Activated CD4-positive, alpha-beta T cell treated with anti-CD3 and anti-CD28 coated beads for 36 hours (primary cell): ENCODE data around the gene PARN. TPM values are rescaled to one million over a fixed set of nuclear protein-coding genes. Genes with fewer than 3 reads are reported as not detected.
A peak's percentile ranks its signal among the peaks of the same experiment; 100 is the strongest.

ENCODE experiments used
- ATAC-seq: fragments of 200-7000 bp; cut with Tn5 transposase; one replicate; pipeline ENCODE4 v1.10.0; 2021; ENCODE audit warnings: mild to moderate bottlenecking, moderate library complexity
- CTCF ChIA-PET: fragments of 350-600 bp; sonication (Branson Sonifier 250); formaldehyde crosslinking; loops from one replicate; lab custom pipeline; 2021; ENCODE audit warnings: antibody characterized with exemption; lab: Charles Lee
- POLR2A ChIA-PET: fragments of 350-600 bp; sonication (Branson Sonifier 250); formaldehyde crosslinking; loops from one replicate; lab custom pipeline; 2021; ENCODE audit warnings: antibody characterized with exemption, inconsistent platforms; lab: Charles Lee
- DNase-seq: peaks from one replicate; pipeline ENCODE4 v3.0.0-alpha.2; 2020
- H3K27ac Mint-ChIP-seq: one replicate; pipeline ENCODE4 v1.8.0; 2021; ENCODE audit warnings: mixed read lengths
- H3K27me3 Mint-ChIP-seq: one replicate; pipeline ENCODE4 v1.8.0; 2021; ENCODE audit warnings: mixed read lengths
- H3K36me3 Mint-ChIP-seq: one replicate; pipeline ENCODE4 v1.8.0; 2021; ENCODE audit warnings: low read depth, mixed read lengths
- H3K4me1 Mint-ChIP-seq: one replicate; pipeline ENCODE4 v1.8.0; 2021; ENCODE audit warnings: mixed read lengths
- H3K4me3 Mint-ChIP-seq: one replicate; pipeline ENCODE4 v1.8.0; 2021; ENCODE audit warnings: mild to moderate bottlenecking, moderate library complexity, mixed read lengths
- H3K9me3 Mint-ChIP-seq: one replicate; pipeline ENCODE4 v1.8.0; 2021; ENCODE audit warnings: low read depth, mixed read lengths
- intact Hi-C, 2 experiments: fragments of 100-400 bp; cut with DNase I in 1 of 2; cut with micrococcal nuclease in 1 of 2; formaldehyde crosslinking; loops; one replicate each; pipeline versions ENCODE4 v1.14.2 to v1.15.1; 2022 to 2024; cut with DNase I, micrococcal nuclease
- total RNA-seq, 2 experiments: library from RNA; stranded (reverse); gene quantifications; one replicate each; pipeline ENCODE4 v1.2.3, GENCODE V29; 2021

Gene PARN, protein sequence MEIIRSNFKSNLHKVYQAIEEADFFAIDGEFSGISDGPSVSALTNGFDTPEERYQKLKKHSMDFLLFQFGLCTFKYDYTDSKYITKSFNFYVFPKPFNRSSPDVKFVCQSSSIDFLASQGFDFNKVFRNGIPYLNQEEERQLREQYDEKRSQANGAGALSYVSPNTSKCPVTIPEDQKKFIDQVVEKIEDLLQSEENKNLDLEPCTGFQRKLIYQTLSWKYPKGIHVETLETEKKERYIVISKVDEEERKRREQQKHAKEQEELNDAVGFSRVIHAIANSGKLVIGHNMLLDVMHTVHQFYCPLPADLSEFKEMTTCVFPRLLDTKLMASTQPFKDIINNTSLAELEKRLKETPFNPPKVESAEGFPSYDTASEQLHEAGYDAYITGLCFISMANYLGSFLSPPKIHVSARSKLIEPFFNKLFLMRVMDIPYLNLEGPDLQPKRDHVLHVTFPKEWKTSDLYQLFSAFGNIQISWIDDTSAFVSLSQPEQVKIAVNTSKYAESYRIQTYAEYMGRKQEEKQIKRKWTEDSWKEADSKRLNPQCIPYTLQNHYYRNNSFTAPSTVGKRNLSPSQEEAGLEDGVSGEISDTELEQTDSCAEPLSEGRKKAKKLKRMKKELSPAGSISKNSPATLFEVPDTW
- total RNA-seq = 10 to 100 TPM; 46.4 to 64.1 TPM

DNA sequence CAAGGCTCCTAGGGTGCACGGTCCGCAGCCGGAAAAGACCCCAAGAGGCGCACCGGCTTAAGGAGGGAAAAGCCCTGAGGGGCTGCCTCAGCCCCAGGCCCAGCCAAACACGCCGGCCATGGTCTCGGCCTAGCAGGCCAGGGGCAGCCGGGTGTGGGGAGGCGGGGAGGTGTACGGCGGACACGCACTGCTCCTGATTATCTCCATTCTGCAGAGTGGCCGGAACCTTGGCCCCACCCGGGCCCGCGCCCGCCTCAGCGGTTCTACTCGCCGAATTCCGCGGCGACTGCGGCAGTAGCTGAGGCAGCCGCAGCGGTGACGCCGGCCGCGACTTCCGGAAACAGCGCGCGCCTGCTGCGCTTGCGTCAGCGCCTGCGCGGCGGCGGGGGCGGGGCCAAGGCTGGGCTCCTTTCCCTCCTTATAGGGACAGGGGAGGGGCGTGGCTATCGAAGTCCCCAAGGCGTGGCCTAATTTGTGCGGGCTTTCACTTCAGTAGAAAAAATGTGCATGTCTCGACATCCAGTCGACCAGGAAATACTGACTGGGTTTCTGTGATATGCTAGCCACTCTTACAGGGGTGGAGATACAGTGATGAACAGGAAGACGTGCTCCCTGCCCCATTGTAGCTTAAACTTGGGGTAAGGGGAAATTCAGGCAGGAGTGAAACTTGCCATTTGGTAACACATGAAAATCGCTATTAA lies at the start of gene PARN:
Gene PARN (minus strand): TSS at position 342 of the 701 bp plus-strand sequence. CDS start 135 bp downstream, at position 207.
- intact Hi-C loops = loop anchor here (1.0 to 10.0 kb wide), 11 partner anchors 275 to 1325 kb away; partner anchors contain the start of genes NTAN1 (in 2 of the 2), CEP20 (in 1 of the 2), ERCC4 (in 1 of the 2) and MARF1 (in 1 of the 2)
- CTCF ChIA-PET = interaction anchor here (0.7 kb wide), 1 partner anchor 710 kb away, joined by 4 read pairs; the partner anchor contains the start of gene ERCC4

DNA sequence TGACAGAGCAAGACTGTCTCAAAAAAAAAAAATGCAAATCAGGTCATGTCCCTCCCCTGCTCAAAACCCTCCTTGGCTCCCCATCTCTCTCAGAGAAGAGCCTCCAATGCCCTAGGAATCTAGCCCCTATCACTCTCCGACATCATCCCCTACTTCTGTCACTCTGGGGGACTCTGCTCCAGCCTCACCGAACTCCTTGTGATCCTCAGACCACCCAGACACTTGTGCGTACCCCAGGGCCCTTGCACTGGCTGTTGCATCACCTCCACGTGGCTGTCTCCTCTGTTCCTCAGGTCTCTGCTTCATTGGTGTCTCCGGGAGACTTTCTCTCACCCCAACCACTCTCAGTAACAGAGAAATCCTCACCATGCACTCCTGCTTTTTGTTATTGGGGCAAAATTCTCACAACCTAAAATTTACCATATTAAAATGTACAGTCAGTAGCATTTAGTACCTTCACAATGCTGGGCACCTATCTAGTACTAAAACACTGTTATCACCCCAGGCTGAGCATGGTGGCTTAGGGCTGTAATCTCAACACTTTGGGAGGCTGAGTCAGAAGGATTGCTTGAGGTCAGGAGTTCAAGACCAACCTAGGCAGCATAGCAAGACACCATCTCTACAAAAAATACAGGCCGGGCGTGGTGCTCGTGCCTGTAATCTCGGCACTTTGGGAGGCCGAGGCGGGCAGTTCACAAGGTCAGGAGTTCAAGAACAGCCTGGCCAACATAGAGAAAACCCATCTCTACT lies 48.9 kb upstream of the PARN start:
- H3K9me3 Mint-ChIP-seq = no peaks in the 10 kb centered on the region
- ATAC-seq (no peak), DNase-seq (no peak)
- no peaks in the 10 kb centered on the region for H3K36me3 Mint-ChIP-seq
- ChIA-PET POLR2A (no interaction called here), CTCF (no interaction called here)
- intact Hi-C loops = no loop called here
- H3K27me3 Mint-ChIP-seq = peaks cover 6% of the 10 kb centered on the region
- no peak overlapping the region for H3K4me3 Mint-ChIP-seq
- no peaks in the 10 kb centered on the region for H3K4me1 Mint-ChIP-seq
- no peak overlapping the region for H3K27ac Mint-ChIP-seq

More for the DNA sequence above, at the start of gene PARN:
- ATAC-seq (peak; percentile 68), DNase-seq (peak; percentile 99)
- Mint-ChIP-seq H3K27ac (peak within 1 kb of the TSS; percentile 99), H3K9me3 (no peaks in the 10 kb centered on the region), H3K4me3 (peak within 1 kb of the TSS; percentile 92), H3K4me1 (peaks cover 38% of the 10 kb centered on the region), H3K27me3 (no peaks in the 10 kb centered on the region), H3K36me3 (peaks cover 30% of the 10 kb centered on the region)
- POLR2A ChIA-PET = no interaction called here

DNA sequence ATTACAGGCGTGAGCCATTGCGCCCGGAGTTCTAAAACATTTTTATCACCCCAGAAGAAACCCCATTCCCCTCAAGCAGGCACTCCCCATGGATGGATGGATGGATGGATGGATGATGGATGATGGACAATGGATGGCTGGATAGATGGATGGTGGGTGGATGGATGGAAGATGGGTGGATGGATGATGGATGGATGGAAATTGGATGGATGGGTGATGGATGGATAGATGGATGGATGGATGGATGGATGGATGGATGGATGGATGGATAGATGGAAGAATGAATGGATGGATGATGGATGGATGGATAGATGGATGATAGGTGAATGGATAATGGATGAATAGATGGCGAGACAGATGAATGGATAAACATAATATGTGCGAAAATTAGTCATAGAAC lies 47.6 kb upstream of the PARN start:
- Mint-ChIP-seq H3K4me1 (peaks cover under 1% of the 10 kb centered on the region), H3K27me3 (peaks cover 6% of the 10 kb centered on the region), H3K4me3 (no peak overlapping the region), H3K27ac (no peak overlapping the region), H3K9me3 (no peaks in the 10 kb centered on the region), H3K36me3 (no peaks in the 10 kb centered on the region)
- ChIA-PET CTCF (no interaction called here), POLR2A (no interaction called here)
- ATAC-seq (no peak), DNase-seq (no peak)
- intact Hi-C loops = no loop called here

DNA sequence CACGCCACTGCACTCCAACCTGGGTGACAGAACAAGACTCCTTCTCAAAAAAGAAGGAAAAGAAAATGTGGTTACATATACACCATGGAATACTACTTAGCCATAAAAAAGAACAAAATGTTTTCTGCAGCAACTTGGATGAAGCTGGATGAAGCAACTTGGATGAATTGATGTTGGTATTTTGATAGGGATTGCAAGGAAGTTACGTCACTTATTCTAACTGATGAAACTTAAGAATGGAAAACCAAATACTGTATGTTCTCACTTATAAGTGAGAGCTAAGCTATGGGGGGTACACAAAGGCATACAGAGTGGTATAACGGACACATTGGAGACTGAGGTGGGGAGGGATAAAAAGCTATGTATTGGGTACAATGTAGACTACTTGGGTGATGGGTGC lies 46.6 kb upstream of the PARN start:
- POLR2A ChIA-PET = no interaction called here
- Mint-ChIP-seq H3K27ac (no peak overlapping the region), H3K4me3 (no peak overlapping the region), H3K4me1 (peaks cover 9% of the 10 kb centered on the region), H3K36me3 (peaks cover 2% of the 10 kb centered on the region), H3K27me3 (peaks cover 6% of the 10 kb centered on the region), H3K9me3 (no peaks in the 10 kb centered on the region)
- intact Hi-C loops = no loop called here
- DNase-seq (no peak), ATAC-seq (no peak)
- CTCF ChIA-PET = interaction anchor here (0.6 kb wide), 1 partner anchor 23 kb away, joined by 3 read pairs; no protein-coding TSS in a partner anchor

DNA sequence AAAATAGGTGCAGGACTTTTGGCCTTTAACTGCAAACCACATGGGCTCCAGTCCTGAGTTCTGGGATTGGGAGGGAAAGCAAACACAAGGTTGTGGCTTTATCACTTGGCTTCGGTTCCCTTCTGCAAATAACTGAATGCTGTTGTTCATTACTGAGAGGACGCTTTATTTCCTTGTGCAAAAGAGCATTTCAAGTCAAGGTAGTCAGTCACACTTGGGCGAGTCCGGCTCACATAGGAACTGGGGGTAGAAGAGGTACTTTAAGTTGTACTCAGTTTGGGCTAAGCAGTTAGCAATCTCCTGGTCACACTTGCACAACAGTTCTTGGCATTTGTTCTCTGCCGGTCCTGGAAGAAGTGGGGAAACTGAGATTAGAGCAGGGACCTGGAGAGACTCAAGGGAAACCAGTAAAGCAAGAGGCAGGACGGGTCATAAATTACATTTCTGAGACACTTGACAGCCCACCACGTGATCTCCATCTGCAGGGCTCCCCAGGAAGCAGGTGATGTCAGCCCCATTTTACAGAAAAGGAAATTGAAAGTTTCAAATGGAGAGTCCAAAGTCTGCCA lies 42.4 kb upstream of the PARN start:
- Mint-ChIP-seq H3K9me3 (no peaks in the 10 kb centered on the region), H3K27ac (peak overlapping the region; percentile 55), H3K4me3 (no peak overlapping the region), H3K36me3 (peaks cover 20% of the 10 kb centered on the region), H3K27me3 (no peaks in the 10 kb centered on the region), H3K4me1 (peaks cover 9% of the 10 kb centered on the region)
- ATAC-seq (peak; percentile 42), DNase-seq (peak; percentile 9)
- ChIA-PET POLR2A (no interaction called here), CTCF (no interaction called here)
- intact Hi-C loops = no loop called here

DNA sequence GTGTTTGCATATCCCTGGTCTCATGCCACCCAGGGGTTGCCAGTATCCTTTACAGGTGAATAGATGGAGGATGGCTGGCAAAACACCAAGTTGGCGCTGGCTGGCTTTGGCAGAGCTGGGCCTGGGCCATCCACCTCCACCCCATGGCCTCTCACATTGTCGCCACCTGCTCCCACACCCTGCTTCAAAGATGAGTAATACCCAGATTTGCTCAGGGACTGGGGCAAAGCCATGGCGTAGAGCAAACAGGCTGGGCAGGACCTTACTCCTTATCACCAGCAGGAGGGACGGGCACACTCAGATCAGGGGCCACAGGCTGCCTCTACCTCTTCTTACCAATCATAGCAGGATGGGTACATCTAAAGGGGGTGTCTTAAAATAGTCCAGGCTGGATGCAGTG lies 39.7 kb upstream of the PARN start:
- H3K4me1 Mint-ChIP-seq = peaks cover 9% of the 10 kb centered on the region
- H3K36me3 Mint-ChIP-seq = peaks cover 37% of the 10 kb centered on the region
- no peak overlapping the region for H3K4me3 Mint-ChIP-seq
- H3K9me3 Mint-ChIP-seq = no peaks in the 10 kb centered on the region
- ChIA-PET POLR2A (interaction anchor here (0.5 kb wide), 1 partner anchor 26 kb away, joined by 3 read pairs; no protein-coding TSS in a partner anchor), CTCF (no interaction called here)
- H3K27ac Mint-ChIP-seq = no peak overlapping the region
- ATAC-seq (peak; percentile 53), DNase-seq (peak; percentile 10)
- intact Hi-C loops = no loop called here
- H3K27me3 Mint-ChIP-seq = no peaks in the 10 kb centered on the region

DNA sequence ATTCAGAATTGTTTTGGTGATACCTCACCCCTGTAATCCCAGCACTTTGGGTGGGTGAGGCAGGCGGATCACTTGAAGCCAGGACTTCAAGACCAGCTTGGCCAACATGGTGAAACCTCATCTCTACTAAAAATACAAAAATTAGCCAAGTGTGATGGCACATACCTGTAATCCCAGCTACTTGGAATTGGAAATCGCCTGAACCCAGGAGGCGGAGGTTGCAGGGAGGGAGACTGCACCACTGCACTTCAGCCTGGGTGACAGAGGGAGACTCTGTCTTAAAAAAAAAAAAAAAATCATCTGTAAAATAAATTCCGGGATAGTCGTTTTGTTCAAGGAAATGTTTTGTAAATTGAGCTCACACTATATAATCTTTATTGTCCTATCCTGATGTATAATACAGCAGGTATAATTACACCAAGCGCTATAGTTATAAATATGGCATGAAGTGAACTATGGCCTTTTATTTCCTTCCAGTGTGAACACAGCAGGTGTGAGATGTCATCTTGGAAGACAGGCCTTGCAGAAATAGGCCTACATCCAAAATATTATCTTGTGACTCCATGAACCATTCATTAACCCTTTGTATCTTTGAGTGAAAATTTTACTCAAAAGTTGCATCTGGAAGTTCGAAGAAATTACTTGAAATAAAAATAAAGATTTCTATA lies 38.6 kb upstream of the PARN start:
- H3K4me1 Mint-ChIP-seq = peaks cover 9% of the 10 kb centered on the region

DNA sequence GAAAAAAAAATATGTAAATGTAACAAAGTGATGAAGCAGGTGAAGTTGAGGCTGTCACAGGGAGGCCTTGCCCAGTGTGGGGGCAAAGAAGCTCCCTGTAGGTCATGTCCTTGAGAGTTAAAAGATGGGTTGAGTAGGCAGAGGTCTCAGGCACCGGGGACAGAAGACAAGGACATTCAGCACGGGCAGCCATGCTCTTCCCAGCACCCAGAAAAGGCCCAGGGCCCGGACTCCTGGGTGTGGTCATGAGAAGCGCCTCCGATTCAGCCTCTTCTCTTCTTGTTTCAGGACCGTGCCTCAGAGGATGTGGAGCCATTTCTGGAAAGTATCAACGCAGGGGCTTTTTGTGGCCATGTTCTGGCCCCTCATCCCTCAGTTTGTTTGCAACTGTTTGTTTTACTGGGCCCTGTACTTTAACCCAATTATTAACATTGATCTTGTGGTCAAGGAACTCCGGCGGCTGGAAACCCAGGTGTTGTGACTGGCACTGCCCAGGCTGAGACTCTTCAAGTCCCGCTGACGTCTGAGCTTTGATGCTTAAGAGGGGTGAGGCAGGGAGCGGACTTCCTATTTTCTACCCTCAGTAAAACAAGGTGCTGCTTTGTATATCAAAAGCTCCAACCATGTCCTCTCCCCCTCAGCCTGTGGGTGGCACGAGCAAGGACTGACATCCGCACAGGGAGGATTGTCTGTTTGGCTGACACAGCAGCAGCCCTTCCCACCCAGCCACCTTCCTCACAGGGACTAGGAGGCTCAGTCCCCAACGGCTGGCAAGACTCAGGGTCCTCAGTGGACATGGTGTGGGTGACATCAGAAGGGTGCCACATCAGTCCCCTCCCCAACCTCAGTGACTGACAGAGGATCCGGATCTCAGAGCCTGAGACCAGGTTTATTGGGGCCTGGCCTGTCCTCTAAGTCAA lies 37.5 kb upstream of the PARN start:
- Mint-ChIP-seq H3K4me3 (no peak overlapping the region), H3K27me3 (no peaks in the 10 kb centered on the region), H3K4me1 (peaks cover 8% of the 10 kb centered on the region), H3K9me3 (no peaks in the 10 kb centered on the region), H3K36me3 (peaks cover 50% of the 10 kb centered on the region), H3K27ac (no peak overlapping the region)
- CTCF ChIA-PET = no interaction called here
- POLR2A ChIA-PET = no interaction called here
- ATAC-seq = no peak
- intact Hi-C loops = no loop called here
- no peak for DNase-seq

More for the DNA sequence above, 38.6 kb upstream of the PARN start:
- Mint-ChIP-seq H3K27ac (no peak overlapping the region), H3K27me3 (no peaks in the 10 kb centered on the region), H3K9me3 (no peaks in the 10 kb centered on the region), H3K4me3 (no peak overlapping the region), H3K36me3 (peaks cover 46% of the 10 kb centered on the region)
- intact Hi-C loops = no loop called here
- DNase-seq (no peak), ATAC-seq (no peak)
- POLR2A ChIA-PET = no interaction called here
- CTCF ChIA-PET = no interaction called here

DNA sequence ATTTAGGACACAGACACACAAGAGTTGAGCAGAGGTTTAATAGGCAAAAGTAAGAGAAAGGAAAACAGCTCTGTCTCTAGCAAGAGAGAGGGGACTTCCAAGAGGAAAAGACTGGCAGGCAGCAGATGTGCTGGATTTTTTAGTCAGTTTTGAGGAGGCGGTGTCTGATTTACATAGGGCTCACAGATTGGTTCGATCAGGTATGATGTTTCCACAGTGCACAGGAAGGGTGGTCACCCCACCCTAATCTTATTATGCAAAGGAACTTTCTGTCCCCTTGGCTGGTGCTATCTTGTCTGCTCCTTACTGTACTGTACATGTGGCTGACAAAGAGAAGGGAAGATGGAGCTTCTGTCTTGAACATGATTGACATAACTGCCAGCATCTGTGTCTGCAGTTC lies 28.0 kb upstream of the PARN start:
- Mint-ChIP-seq H3K4me3 (no peak overlapping the region), H3K27ac (peak overlapping the region; percentile 7), H3K4me1 (peaks cover 5% of the 10 kb centered on the region), H3K27me3 (no peaks in the 10 kb centered on the region), H3K36me3 (peaks cover 41% of the 10 kb centered on the region), H3K9me3 (no peaks in the 10 kb centered on the region)
- ChIA-PET CTCF (no interaction called here), POLR2A (no interaction called here)
- DNase-seq (peak; percentile 7), ATAC-seq (peak; percentile 44)
- intact Hi-C loops = no loop called here

DNA sequence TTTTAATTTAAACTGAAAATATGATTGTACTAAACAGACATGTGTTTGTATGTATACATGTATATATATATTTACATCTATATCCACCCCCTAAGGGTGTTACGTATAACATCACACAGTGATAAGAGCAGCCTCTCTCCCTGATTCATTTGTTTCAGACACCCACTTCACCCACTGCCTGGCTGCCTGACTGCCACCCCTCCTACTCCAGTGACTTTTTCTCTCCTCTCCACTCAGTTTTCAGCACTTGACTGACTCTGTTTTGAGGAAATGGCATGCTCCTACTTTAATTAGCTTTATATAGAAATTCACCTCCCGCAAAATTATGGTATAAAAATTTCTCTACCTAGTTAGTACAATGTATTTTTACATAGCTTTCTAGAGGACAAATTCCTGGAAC lies 22.7 kb upstream of the PARN start:
- ChIA-PET CTCF (interaction anchor here (0.7 kb wide), 1 partner anchor 34 kb away, joined by 3 read pairs; no protein-coding TSS in a partner anchor), POLR2A (no interaction called here)
- Mint-ChIP-seq H3K4me3 (no peak overlapping the region), H3K4me1 (peaks cover 5% of the 10 kb centered on the region), H3K27ac (no peak overlapping the region), H3K9me3 (no peaks in the 10 kb centered on the region), H3K36me3 (peaks cover 48% of the 10 kb centered on the region), H3K27me3 (no peaks in the 10 kb centered on the region)
- DNase-seq = no peak
- no peak for ATAC-seq
- intact Hi-C loops = no loop called here
